WI38 (cell line): Measurements from ENCODE around the gene GALNTL6.
"Not testable (repeated sequence)": the region's sequence is repeated elsewhere in the genome, so short reads cannot be mapped to it uniquely, and the experiment has no call there.

ENCODE experiments used
- H3K4me3 ChIP-seq: 2 replicates; pipeline ENCODE4 v1.5.1; 2011; ENCODE audit warnings: low read depth, mild to moderate bottlenecking, control low read depth, low read length
- TF ChIP-seq, protein P1 (sequence below): IDR thresholded peaks from 2 replicates; pipeline ENCODE4 v1.5.1; 2012; ENCODE audit warnings: low read depth, mild to moderate bottlenecking, control low read depth, low read length

Gene GALNTL6

DNA sequence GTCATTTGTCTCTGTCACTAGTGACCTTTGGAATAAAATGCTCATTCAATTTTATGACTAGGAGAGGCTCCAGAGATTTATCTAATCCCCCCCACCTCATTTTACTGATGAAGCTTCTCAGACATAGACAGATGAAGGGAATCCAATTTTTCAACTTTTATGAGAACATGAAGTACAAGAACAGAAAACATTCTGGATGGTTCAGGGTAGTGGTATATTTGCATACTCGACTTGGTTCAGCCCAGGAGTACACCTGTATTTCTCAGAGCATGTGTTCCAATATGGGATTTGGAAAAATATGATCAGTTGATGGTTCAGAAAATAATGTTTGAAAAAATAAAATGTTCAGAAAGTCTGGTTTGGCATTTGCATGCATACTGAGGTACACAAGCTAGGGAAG, 1224.0 kb downstream of the GALNTL6 start:
- no peak overlapping the region for H3K4me3 ChIP-seq
- TF ChIP-seq, protein P1, sequence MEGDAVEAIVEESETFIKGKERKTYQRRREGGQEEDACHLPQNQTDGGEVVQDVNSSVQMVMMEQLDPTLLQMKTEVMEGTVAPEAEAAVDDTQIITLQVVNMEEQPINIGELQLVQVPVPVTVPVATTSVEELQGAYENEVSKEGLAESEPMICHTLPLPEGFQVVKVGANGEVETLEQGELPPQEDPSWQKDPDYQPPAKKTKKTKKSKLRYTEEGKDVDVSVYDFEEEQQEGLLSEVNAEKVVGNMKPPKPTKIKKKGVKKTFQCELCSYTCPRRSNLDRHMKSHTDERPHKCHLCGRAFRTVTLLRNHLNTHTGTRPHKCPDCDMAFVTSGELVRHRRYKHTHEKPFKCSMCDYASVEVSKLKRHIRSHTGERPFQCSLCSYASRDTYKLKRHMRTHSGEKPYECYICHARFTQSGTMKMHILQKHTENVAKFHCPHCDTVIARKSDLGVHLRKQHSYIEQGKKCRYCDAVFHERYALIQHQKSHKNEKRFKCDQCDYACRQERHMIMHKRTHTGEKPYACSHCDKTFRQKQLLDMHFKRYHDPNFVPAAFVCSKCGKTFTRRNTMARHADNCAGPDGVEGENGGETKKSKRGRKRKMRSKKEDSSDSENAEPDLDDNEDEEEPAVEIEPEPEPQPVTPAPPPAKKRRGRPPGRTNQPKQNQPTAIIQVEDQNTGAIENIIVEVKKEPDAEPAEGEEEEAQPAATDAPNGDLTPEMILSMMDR: no peak

DNA sequence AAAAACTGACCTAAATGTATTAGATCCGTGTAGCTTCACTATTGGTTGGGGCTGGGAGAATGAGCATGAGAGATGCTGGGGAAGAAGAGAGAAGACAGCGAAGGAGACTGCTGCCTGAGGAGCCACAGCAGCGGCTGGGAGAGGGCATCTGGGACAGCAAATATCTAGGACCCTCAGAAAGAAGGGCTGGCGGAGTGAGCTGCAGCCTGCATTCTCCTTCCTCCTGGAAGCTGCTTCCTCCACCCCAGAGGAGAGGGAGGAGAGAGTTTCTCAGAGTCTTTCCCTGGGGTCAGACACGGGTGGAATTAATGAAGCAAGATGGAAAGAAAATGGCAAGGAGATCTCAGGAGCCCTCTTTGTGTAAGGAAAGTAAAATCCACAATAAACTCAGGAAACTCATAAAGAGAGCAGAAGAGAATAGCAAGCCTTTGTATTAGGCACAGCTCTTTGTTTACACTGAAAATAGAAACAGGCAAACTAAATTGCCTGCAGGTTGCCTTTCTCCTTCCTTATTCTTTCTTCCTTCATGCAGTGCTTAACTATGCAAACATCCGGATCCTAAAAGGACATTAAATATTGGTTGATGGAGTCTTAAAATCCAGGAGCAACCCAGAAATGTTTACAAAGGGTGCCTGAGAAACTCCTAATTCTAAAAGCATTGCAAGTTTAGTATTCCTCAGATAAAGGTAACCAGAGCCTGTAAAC, 1225.1 kb downstream of the GALNTL6 start:
- no peak overlapping the region for H3K4me3 ChIP-seq
- TF ChIP-seq, protein P1: no peak

DNA sequence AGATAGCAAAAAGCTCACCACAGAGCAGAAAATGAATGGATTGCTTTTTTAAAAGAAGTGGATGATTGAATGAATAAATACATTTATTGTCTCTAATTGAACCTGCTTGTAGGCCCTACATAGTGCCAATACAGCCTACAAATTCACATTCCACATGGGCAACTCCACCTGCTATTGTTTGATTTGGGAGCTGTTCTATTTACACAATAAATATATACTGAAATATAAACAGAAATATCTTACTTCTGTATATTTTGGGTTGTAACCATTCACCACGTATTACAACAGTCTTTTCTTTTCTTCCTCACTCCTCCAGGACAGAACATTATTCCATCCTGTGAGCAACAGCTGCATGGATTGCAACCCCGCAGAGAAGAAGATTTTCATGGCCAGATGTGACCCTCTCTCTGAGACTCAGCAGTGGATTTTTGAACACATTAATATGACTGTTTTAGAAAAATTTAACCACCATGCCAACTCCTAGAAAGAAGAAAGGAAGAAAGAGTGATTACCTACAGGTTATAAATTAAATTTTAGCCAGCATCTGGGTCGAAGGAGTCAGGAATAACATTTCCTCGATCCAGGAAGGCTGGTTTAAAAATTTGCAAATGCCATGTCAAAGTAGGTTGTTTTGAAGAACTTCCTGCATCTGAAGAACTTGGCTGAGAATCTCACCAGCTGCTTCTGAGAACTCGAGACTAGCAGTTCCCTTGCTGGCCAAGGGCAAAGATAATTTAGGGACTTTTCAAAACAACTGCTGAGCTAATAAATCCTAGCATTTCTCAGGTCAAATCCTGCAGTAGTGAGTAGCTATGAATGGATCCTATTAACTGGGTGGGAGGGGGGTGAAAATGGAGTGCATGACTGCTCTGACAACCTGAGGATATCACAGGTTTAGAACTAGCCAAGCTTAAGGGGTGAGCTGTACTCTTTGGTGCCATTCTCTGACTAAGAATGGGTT, 1226.7 kb downstream of the GALNTL6 start:
- TF ChIP-seq, protein P1: no peak
- H3K4me3 ChIP-seq: no peak overlapping the region

DNA sequence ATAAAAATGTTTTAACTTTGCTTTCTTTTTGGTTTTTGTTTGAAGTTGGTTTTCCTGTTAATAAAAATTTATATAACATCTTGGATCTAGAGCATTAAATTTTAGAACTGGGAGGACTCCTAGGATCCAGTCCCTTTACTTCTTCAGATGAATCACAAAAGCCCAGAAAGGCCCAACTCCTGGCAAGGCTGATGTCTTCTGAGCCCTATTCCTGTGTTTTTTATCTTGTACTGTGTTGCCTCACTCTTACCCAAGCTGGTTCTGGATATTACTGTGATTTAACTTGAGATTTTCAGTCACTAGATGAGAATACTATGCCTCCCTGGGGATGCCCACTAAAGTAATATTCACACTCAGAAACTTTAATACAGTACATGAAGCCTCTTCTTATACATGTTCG, 1228.3 kb downstream of the GALNTL6 start:
- no peak overlapping the region for H3K4me3 ChIP-seq
- TF ChIP-seq, protein P1: no peak

DNA sequence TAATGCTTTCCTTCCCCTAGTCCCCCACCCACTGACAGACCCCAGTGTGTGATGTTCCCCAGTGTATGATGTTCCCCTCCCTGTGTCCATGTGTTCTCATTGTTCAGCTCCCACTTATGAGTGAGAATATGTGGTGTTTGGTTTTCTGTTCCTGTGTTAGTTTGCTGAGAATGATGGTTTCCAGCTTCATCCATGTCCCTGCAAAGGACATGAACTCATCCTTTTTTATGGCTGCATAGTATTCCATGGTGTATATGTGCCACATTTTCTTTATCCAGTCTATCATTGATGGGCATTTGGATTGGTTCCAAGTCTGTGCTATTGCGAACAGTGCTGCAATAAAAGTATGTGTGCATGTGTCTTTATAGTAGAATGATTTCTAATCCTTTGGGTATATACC, 1228.9 kb downstream of the GALNTL6 start:
- H3K4me3 ChIP-seq: not testable (repeated sequence)

DNA sequence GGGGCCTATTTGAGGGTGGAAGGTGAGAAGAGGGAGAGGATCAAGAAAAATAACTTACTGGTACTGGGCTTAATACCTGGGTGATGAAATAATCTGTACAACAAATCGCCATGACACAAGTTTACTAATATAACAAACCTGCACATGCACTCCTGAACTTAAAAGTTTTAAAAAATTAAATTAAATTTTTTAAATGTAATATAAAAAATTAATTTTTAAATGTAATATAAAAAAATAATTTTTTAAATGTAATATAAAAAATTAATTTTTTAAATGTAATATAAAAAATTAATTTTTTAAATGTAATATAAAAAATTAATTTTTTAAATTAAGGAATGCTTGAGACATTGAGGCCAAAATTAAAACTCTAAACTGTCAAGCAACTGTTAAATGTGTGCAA, 1231.1 kb downstream of the GALNTL6 start:
- H3K4me3 ChIP-seq: no peak overlapping the region
- TF ChIP-seq, protein P1: no peak

DNA sequence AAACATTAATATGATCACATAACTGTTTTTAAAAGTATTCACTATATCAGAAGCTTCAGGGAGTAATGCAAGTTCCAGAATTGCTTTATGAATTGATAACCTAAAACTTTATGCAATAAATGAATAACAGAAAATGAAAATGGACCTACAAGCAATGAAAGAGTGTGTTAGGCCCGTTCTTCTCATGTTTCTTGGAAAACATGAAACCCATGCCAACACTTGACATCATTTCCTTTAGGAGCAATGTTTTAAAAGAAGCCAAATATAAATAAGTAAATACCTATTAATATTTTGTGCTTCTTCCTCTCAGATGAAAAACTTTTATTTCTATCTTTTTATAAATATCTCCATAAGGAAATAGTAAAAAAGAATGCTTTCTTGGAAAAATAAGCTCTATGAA, 1232.4 kb downstream of the GALNTL6 start:
- H3K4me3 ChIP-seq: no peak overlapping the region
- TF ChIP-seq, protein P1: no peak
